Fibroblast of skin of left biceps (primary cell): Measurements from ENCODE around the gene RNGTT.
A peak's percentile ranks its signal among the peaks of the same experiment; 100 is the strongest.
"Not testable (repeated sequence)": the region's sequence is repeated elsewhere in the genome, so short reads cannot be mapped to it uniquely, and the experiment has no call there.

Experiments
- DNase-seq, 2 experiments: peaks; one replicate each; pipeline ENCODE4 v3.0.0-alpha.2; 2013; ENCODE audit warnings: low read depth in 2 of 2

RNGTT gene

GRCh38 chr6:88810089-88810488 lies 153.3 kb downstream of the RNGTT start:
- no peak for DNase-seq

- no peak for DNase-seq
Measured at GRCh38 chr6:88808381-88808780, 155.0 kb downstream of the RNGTT start.

- no peak for DNase-seq
Measured at GRCh38 chr6:88807622-88808021, 155.8 kb downstream of the RNGTT start.

GRCh38 chr6:88806728-88807127 lies 156.7 kb downstream of the RNGTT start:
- DNase-seq, result no peak

GRCh38 chr6:88804701-88805100 lies 158.7 kb downstream of the RNGTT start:
- peak; percentile 11 to 26 for DNase-seq

- no peak for DNase-seq
Measured at GRCh38 chr6:88785478-88785877, 177.9 kb downstream of the RNGTT start.

- DNase-seq, result peak; percentile 34 to 42
Measured at GRCh38 chr6:88780714-88781389, 182.6 kb downstream of the RNGTT start.

- no peak for DNase-seq
Measured at GRCh38 chr6:88775866-88776571, 187.4 kb downstream of the RNGTT start.

- DNase-seq, result not testable (repeated sequence)
Measured at GRCh38 chr6:88768114-88768513, 195.3 kb downstream of the RNGTT start.

GRCh38 chr6:88764081-88764480 lies 199.3 kb downstream of the RNGTT start:
- DNase-seq, result peak; percentile 29 to 35

GRCh38 chr6:88763160-88763559 lies 200.3 kb downstream of the RNGTT start:
- DNase-seq, result no peak

- DNase-seq, result no peak
Measured at GRCh38 chr6:88761237-88762031, 202.0 kb downstream of the RNGTT start.

GRCh38 chr6:88760091-88760490 lies 203.3 kb downstream of the RNGTT start:
- no peak for DNase-seq

- no peak for DNase-seq
Measured at GRCh38 chr6:88750936-88751335, 212.5 kb downstream of the RNGTT start.

GRCh38 chr6:88749849-88750248 lies 213.6 kb downstream of the RNGTT start:
- no peak for DNase-seq

GRCh38 chr6:88748141-88748540 lies 215.3 kb downstream of the RNGTT start:
- DNase-seq, result no peak

GRCh38 chr6:88741939-88742338 lies 221.5 kb downstream of the RNGTT start:
- no peak for DNase-seq

GRCh38 chr6:88741071-88741470 lies 222.3 kb downstream of the RNGTT start:
- no peak for DNase-seq

GRCh38 chr6:88734544-88734943 lies 228.9 kb downstream of the RNGTT start:
- DNase-seq, result no peak

GRCh38 chr6:88730611-88731011 lies 232.8 kb downstream of the RNGTT start:
- DNase-seq, result no peak

- DNase-seq, result no peak
Measured at GRCh38 chr6:88728756-88729155, 234.7 kb downstream of the RNGTT start.

GRCh38 chr6:88726409-88726808 lies 237.0 kb downstream of the RNGTT start:
- not testable (repeated sequence) for DNase-seq
